ENCODE measurements around the gene HMCN1. TPM values are rescaled to one million over a fixed set of nuclear protein-coding genes. Genes with fewer than 3 reads are reported as not detected.

The HMCN1 gene
- total and polyA plus RNA-seq, 9 donors: 1.4 to 26.6 (median 3.8) TPM

DNA sequence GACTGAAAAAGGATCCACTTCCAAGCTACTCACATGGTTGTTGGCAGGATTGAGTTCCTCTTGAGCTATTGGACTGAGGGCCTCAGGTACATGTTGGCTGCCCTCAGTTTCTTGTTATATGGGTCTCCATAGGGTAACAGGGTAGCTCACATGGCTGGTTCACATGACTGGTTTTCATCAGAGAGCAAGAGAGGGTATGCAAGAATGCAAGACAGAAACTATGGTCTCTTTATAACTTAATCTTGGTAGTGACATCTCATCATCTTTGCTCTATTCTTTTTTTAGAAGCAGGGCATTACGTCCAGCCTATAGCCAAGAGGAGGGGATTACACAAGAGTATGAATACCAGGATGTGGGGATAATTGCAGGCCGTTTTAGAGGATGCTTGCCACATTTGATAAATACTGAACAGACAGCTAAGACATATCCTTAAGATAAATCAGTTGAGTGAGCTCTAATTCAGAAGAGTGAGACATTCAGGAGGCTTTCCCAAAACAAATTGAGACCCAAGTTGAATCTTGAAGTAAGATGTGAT is 100.2 kb downstream of the HMCN1 start:
- no peak for TF ChIP-seq POLR2A (IDR thresholded peaks at IDR 0.05)
- no peak for TF ChIP-seq EP300 (IDR thresholded peaks at IDR 0.05)
- TF ChIP-seq, protein P1, sequence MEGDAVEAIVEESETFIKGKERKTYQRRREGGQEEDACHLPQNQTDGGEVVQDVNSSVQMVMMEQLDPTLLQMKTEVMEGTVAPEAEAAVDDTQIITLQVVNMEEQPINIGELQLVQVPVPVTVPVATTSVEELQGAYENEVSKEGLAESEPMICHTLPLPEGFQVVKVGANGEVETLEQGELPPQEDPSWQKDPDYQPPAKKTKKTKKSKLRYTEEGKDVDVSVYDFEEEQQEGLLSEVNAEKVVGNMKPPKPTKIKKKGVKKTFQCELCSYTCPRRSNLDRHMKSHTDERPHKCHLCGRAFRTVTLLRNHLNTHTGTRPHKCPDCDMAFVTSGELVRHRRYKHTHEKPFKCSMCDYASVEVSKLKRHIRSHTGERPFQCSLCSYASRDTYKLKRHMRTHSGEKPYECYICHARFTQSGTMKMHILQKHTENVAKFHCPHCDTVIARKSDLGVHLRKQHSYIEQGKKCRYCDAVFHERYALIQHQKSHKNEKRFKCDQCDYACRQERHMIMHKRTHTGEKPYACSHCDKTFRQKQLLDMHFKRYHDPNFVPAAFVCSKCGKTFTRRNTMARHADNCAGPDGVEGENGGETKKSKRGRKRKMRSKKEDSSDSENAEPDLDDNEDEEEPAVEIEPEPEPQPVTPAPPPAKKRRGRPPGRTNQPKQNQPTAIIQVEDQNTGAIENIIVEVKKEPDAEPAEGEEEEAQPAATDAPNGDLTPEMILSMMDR (IDR thresholded peaks at IDR 0.05): no peak
- H3K4me1 ChIP-seq (ENCODE audit: insufficient read depth): no peaks in the 10 kb centered on the region
- WGBS, 3 donors: 79 to 90% (median 89%) methylated on average over 2 of the region's 2 CpGs
- no peak overlapping the region for H3K4me3 ChIP-seq
- H3K9me3 ChIP-seq: no peaks in the 10 kb centered on the region
- H3K27me3 ChIP-seq: no peaks in the 10 kb centered on the region
- no peak overlapping the region for H3K27ac ChIP-seq
- no peaks in the 10 kb centered on the region for H3K36me3 ChIP-seq
- intact Hi-C loops (cut with DNase I): no loop called here
- DNase-seq: no peak

DNA sequence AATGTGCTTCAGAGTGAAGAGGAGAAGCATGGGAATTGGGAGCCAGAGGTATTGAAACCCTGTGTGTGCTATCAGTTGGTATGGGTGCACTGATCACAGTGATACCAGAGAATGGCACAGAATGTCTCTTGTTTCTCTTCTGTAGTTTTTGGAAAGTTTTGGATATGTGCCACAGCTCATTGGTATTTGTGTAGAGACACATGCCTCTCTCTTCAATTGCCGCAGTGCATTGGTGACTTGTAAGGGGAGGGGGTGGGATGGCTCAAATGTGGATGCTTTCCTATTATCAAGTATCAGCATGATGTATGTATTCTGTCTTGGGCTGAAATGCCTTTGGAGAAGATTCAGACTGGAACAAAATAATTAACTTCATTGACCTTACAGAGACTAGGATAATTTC is 101.0 kb downstream of the HMCN1 start:
- no peaks in the 10 kb centered on the region for H3K27me3 ChIP-seq
- H3K4me1 ChIP-seq (ENCODE audit: insufficient read depth): no peaks in the 10 kb centered on the region
- H3K27ac ChIP-seq: no peak overlapping the region
- H3K36me3 ChIP-seq: no peaks in the 10 kb centered on the region
- no peak overlapping the region for H3K4me3 ChIP-seq
- WGBS, 3 donors: 90 to 98% (median 95%) methylated on average over 1 of the region's 1 CpG
- DNase-seq: no peak
- TF ChIP-seq, protein P1 (IDR thresholded peaks at IDR 0.05): no peak
- TF ChIP-seq EP300 (IDR thresholded peaks at IDR 0.05) (no peak), POLR2A (IDR thresholded peaks at IDR 0.05) (no peak)
- intact Hi-C loops (cut with DNase I): no loop called here
- no peaks in the 10 kb centered on the region for H3K9me3 ChIP-seq

DNA sequence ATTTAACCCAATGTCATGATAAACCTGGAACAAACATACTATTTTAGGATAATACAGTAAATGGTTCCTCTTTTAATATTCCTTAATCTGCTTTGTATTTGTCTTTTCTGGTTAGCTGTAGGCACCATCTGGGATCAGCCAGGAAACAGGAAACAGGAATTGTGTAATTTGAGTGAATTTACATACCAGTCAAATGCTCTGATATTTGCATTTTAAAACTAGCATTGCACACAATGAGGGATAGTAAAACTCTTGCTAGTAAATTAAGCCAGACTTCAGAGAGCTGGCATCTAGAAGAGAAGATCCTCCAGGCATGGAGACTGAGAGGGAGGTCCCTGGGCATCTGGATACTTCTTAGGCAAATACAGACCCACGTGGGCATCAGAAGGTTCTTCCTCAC is 103.5 kb downstream of the HMCN1 start:
- intact Hi-C loops (cut with DNase I): no loop called here
- no peak overlapping the region for H3K4me3 ChIP-seq
- H3K9me3 ChIP-seq: no peaks in the 10 kb centered on the region
- no peaks in the 10 kb centered on the region for H3K36me3 ChIP-seq
- no peak for DNase-seq
- 90 to 100% (median 94%) methylated on average over 1 of the region's 1 CpG for WGBS, 3 donors
- no peaks in the 10 kb centered on the region for H3K4me1 ChIP-seq (ENCODE audit: insufficient read depth)
- H3K27me3 ChIP-seq: no peaks in the 10 kb centered on the region
- no peak overlapping the region for H3K27ac ChIP-seq
- TF ChIP-seq POLR2A (IDR thresholded peaks at IDR 0.05) (no peak), EP300 (IDR thresholded peaks at IDR 0.05) (no peak)
- TF ChIP-seq, protein P1 (IDR thresholded peaks at IDR 0.05): no peak

DNA sequence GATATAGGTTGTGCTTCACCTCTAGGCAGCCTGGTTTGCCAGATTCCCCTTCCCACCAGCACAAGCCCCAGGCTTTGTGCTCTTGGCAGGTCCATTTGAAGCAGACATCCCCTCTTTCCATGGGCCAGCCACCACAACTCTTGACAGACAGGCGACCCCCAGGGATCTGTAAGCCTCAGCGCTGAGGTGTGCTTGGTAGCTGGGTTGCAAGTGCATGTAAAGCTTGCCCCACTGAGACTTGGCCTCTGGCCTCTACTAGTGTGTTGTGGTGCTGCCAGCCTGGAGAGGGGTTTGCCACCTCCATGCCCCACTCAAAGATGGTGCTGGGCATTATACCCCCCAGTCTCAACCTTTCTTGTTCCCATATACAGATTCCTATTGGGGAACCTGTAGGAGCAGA is 103.9 kb downstream of the HMCN1 start:
- Histone ChIP-seq H3K4me3 (no peak overlapping the region), H3K36me3 (no peaks in the 10 kb centered on the region), H3K27me3 (no peaks in the 10 kb centered on the region), H3K9me3 (no peaks in the 10 kb centered on the region), H3K27ac (no peak overlapping the region), H3K4me1 (ENCODE audit: insufficient read depth) (no peaks in the 10 kb centered on the region)
- no peak for DNase-seq
- 93 to 100% (median 99%) methylated on average over 2 of the region's 2 CpGs for WGBS, 3 donors
- intact Hi-C loops (cut with DNase I): no loop called here
- TF ChIP-seq EP300 (IDR thresholded peaks at IDR 0.05) (no peak), POLR2A (IDR thresholded peaks at IDR 0.05) (no peak)
- TF ChIP-seq, protein P1 (IDR thresholded peaks at IDR 0.05): no peak
